ENCODE data around the gene PHLDB3. TPM values are rescaled to one million over a fixed set of nuclear protein-coding genes. Genes with fewer than 3 reads are reported as not detected.

PHLDB3 gene
- total RNA-seq, 1 donor = 22.9 TPM

Other genes with a start within 250 kb of the PHLDB3 start
- not detected for gene PSG9, start 235.2 kb downstream of the PHLDB3 start, total RNA-seq
- gene CD177, start 151.1 kb downstream of the PHLDB3 start, total RNA-seq = 5.4 TPM
- not detected for gene TEX101, start 89.9 kb downstream of the PHLDB3 start, total RNA-seq
- 1.1 TPM for gene LYPD3, start 39.1 kb downstream of the PHLDB3 start, total RNA-seq
- 112 TPM for gene ETHE1, start 22.5 kb upstream of the PHLDB3 start, total RNA-seq
- gene ZNF575, start 28.4 kb upstream of the PHLDB3 start, total RNA-seq = 0.81 TPM
- 43.4 TPM for gene XRCC1, start 70.8 kb upstream of the PHLDB3 start, total RNA-seq
- gene PINLYP, start 71.1 kb upstream of the PHLDB3 start, total RNA-seq = 5.4 TPM
- gene IRGQ, start 91.4 kb upstream of the PHLDB3 start, total RNA-seq = 25.9 TPM
- gene ZNF576, start 91.8 kb upstream of the PHLDB3 start, total RNA-seq = 18.0 TPM
- gene SRRM5, start 107.3 kb upstream of the PHLDB3 start, total RNA-seq = under 0.01 TPM
- 23.7 TPM for gene ZNF428, start 114.9 kb upstream of the PHLDB3 start, total RNA-seq
- gene CADM4, start 135.1 kb upstream of the PHLDB3 start, total RNA-seq = 0.27 TPM
- 29.6 TPM for gene PLAUR, start 165.4 kb upstream of the PHLDB3 start, total RNA-seq
- gene IRGC, start 211.3 kb upstream of the PHLDB3 start, total RNA-seq = not detected